NCI-H2081 (cell line): ENCODE data around the gene ZNF174.
A peak's percentile ranks its signal among the peaks of the same experiment; 100 is the strongest.

Experiments
- DNase-seq, 2 experiments: peaks; one replicate each; lab custom pipeline; 2025; lab: John Stamatoyannopoulos, UW

ZNF174 gene

GRCh38 chr16:3443108-3444031, 42.4 kb downstream of the ZNF174 start, which contains the start of the genes NAA60 and ZNF597:
Gene NAA60, plus strand, starts transcription at chr16:3443680. Its CDS starts 32,548 bp downstream, at chr16:3476228.
Gene ZNF597, minus strand, starts transcription at chr16:3443504. Its CDS starts 351 bp downstream, at chr16:3443153.
- peak; percentile 93 to 98 for DNase-seq

- DNase-seq = peak; percentile 50 to 76
Measured at GRCh38 chr16:3444032-3444388, 43.0 kb downstream of the ZNF174 start.

- DNase-seq = no peak
Measured at GRCh38 chr16:3454093-3454492, 53.1 kb downstream of the ZNF174 start.

- no peak for DNase-seq
Measured at GRCh38 chr16:3454631-3455147, 53.7 kb downstream of the ZNF174 start.

GRCh38 chr16:3457434-3458252, 56.6 kb downstream of the ZNF174 start:
- peak; percentile 93 to 96 for DNase-seq

- DNase-seq = no peak
Measured at GRCh38 chr16:3458278-3458851, 57.4 kb downstream of the ZNF174 start.

- no peak for DNase-seq
Measured at GRCh38 chr16:3458852-3459361, 57.9 kb downstream of the ZNF174 start.
